MCF 10A (cell line): ENCODE results near the gene CHID1. TPM values are rescaled to one million over a fixed set of nuclear protein-coding genes. Genes with fewer than 3 reads are reported as not detected.

Experiments used
- BruUV-seq: library from RNA; stranded (reverse); fragments of 400-500 nt; replicated peaks from 2 replicates; lab custom pipeline; 2021; lab: Mats Ljungman, UMichigan
- CTCF ChIA-PET: fragments of 300-600 bp; sonication (Branson Sonifier 250); formaldehyde crosslinking; extraction: SDS; loops from one replicate; lab custom pipeline; 2021; ENCODE audit warnings: antibody characterized with exemption, inconsistent platforms; lab: Yijun Ruan, JAX
- POLR2A ChIA-PET: fragments of 300-600, 350-650 bp; sonication (Branson Sonifier 250); formaldehyde crosslinking; extraction: SDS; loops from one replicate; lab custom pipeline; 2020; ENCODE audit warnings: antibody characterized with exemption, inconsistent platforms; lab: Yijun Ruan, JAX
- DNase-seq: peaks from one replicate; pipeline ENCODE4 v3.0.0-alpha.2; 2018; ENCODE audit not compliant: unreplicated experiment
- H3K27ac Mint-ChIP-seq: one replicate; pipeline ENCODE4 v1.8.0; 2022; ENCODE audit warnings: mild to moderate bottlenecking, low read depth, mixed read lengths; ENCODE audit not compliant: unreplicated experiment
- H3K27me3 Mint-ChIP-seq: one replicate; pipeline ENCODE4 v1.8.0; 2022; ENCODE audit warnings: mixed read lengths; ENCODE audit not compliant: insufficient read depth, unreplicated experiment
- H3K36me3 Mint-ChIP-seq: one replicate; pipeline ENCODE4 v1.8.0; 2022; ENCODE audit warnings: mild to moderate bottlenecking, moderate library complexity, mixed read lengths; ENCODE audit not compliant: insufficient read depth, unreplicated experiment
- H3K4me1 Mint-ChIP-seq: one replicate; pipeline ENCODE4 v1.8.0; 2022; ENCODE audit warnings: mixed read lengths; ENCODE audit not compliant: insufficient read depth, unreplicated experiment
- H3K4me3 Mint-ChIP-seq: one replicate; pipeline ENCODE4 v1.8.0; 2022; ENCODE audit warnings: mild to moderate bottlenecking, moderate library complexity, mixed read lengths; ENCODE audit not compliant: unreplicated experiment
- H3K9me3 Mint-ChIP-seq: one replicate; pipeline ENCODE4 v1.8.0; 2022; ENCODE audit warnings: mixed read lengths; ENCODE audit not compliant: unreplicated experiment
- intact Hi-C: fragments of 100-400 bp; cut with micrococcal nuclease; formaldehyde crosslinking; loops from 2 replicates; pipeline ENCODE4 v1.14.1; 2022
- total RNA-seq: library from RNA; stranded (reverse); gene quantifications from 2 replicates; pipeline ENCODE4 v1.2.3, GENCODE V29; 2022
- TF ChIP-seq, protein P1 (sequence below): fragments of 200-600 bp; IDR thresholded peaks from one replicate; pipeline ENCODE4 v1.8.0; 2022; ENCODE audit warnings: antibody characterized with exemption, mild to moderate bottlenecking; ENCODE audit not compliant: unreplicated experiment

The CHID1 gene
- total RNA-seq, 1 experiment from 2014 or later = 94.8 TPM

DNA sequence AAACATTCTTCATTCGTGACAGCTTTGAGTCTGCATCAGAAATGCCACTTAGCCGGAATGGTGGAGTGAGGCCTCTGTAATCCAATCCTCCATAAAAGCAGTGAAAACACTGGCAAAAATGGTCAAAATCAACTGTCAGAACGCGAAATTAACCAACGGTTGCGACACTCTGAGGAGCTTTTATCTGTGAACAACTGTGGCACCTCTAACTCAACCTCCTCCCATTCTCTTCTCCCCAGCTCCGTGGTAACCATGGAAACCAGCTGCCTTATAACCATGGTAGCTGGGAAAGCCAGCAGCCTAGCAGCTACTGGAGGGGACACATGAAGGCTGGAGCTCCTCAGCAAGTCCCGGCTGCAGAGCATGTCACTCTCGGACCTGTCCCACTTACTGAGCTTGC is 35.4 kb upstream of the CHID1 start:
- no peak for DNase-seq
- Mint-ChIP-seq H3K36me3 (peaks cover 51% of the 10 kb centered on the region), H3K27me3 (no peaks in the 10 kb centered on the region), H3K27ac (peak overlapping the region; percentile 46), H3K9me3 (no peaks in the 10 kb centered on the region), H3K4me3 (no peak overlapping the region), H3K4me1 (peaks cover 33% of the 10 kb centered on the region)
- CTCF ChIA-PET = interaction anchor here (0.6 kb wide), 1 partner anchor 29 kb away, joined by 3 read pairs; no protein-coding TSS in a partner anchor
- no TSS peak for BruUV-seq
- TF ChIP-seq, protein P1, sequence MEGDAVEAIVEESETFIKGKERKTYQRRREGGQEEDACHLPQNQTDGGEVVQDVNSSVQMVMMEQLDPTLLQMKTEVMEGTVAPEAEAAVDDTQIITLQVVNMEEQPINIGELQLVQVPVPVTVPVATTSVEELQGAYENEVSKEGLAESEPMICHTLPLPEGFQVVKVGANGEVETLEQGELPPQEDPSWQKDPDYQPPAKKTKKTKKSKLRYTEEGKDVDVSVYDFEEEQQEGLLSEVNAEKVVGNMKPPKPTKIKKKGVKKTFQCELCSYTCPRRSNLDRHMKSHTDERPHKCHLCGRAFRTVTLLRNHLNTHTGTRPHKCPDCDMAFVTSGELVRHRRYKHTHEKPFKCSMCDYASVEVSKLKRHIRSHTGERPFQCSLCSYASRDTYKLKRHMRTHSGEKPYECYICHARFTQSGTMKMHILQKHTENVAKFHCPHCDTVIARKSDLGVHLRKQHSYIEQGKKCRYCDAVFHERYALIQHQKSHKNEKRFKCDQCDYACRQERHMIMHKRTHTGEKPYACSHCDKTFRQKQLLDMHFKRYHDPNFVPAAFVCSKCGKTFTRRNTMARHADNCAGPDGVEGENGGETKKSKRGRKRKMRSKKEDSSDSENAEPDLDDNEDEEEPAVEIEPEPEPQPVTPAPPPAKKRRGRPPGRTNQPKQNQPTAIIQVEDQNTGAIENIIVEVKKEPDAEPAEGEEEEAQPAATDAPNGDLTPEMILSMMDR = no peak
- intact Hi-C loops = no loop called here
- POLR2A ChIA-PET = no interaction called here

DNA sequence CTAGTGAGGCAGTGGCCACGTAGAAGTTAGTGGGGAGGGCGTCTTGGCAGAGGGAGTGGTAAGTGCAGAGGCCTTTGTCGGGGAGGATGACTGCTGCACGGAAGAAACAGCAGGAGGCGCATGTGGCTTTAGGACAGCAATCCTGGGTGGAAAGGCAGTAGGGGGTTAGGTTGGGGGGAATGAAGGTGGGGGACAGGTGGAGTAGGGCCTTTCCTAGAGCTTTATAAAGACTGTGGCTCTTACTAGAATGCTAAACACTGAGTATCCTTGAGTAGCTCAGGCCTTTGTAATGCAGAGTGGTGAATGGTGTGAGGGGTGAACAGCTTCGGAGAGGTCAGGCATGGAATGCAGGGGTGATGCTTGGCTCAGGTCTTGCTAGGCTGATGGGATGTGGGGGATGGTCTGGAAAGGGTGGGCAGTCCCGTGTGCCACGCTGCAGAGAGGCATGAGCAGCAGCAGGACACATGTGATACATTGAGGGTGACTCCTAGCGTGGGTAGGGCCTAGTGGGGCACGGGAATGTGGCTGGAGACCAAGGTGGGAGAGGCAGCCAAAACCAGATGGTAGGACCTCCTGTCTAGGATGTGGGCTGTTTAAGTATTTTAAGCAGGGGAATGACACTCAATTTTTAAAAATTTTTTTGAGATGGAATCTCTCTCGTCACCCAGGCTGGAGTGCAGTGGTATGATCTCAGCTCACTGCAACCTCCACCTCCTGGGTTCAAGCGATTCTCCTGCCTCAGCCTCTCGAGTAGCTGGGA is 34.3 kb upstream of the CHID1 start:
- DNase-seq = no peak
- CTCF ChIA-PET = interaction anchor here (0.5 kb wide), 1 partner anchor 545 kb away, joined by 7 read pairs; no protein-coding TSS in a partner anchor
- TF ChIP-seq, protein P1 = no peak
- Mint-ChIP-seq H3K27ac (peak overlapping the region; percentile 17), H3K36me3 (peaks cover 51% of the 10 kb centered on the region), H3K27me3 (no peaks in the 10 kb centered on the region), H3K4me1 (peaks cover 36% of the 10 kb centered on the region), H3K9me3 (no peaks in the 10 kb centered on the region), H3K4me3 (no peak overlapping the region)
- intact Hi-C loops = no loop called here
- BruUV-seq = no TSS peak
- POLR2A ChIA-PET = no interaction called here

DNA sequence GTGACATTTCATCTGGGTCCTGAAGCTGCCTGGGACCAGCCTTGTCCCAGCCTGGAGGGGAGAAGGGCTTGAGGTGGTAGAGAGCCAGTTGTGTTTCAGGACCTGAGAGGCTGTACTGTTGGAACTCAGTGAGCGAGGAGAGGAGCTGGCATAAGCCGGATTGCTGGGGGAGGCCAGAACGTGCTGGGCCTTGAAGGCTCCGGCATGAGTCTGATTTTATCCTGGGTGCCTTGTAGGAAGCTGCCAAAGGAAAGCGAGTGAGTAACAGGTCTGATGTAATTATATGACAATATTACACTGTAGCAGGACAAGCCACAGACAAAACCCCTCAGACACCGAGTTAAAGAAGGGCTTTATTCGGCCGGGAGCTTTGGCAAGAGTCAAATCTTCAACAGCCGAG is 32.2 kb upstream of the CHID1 start:
- Mint-ChIP-seq H3K4me3 (peak overlapping the region; percentile 32), H3K27me3 (no peaks in the 10 kb centered on the region), H3K9me3 (no peaks in the 10 kb centered on the region), H3K36me3 (peaks cover 50% of the 10 kb centered on the region), H3K27ac (peak overlapping the region; percentile 92), H3K4me1 (peaks cover 36% of the 10 kb centered on the region)
- no TSS peak for BruUV-seq
- TF ChIP-seq, protein P1 = no peak
- peak; percentile 66 for DNase-seq
- POLR2A ChIA-PET = interaction anchor here (0.6 to 0.7 kb wide), 2 partner anchors 16 to 24 kb away, joined by 3 read pairs; no protein-coding TSS in a partner anchor
- CTCF ChIA-PET = no interaction called here
- intact Hi-C loops = no loop called here

DNA sequence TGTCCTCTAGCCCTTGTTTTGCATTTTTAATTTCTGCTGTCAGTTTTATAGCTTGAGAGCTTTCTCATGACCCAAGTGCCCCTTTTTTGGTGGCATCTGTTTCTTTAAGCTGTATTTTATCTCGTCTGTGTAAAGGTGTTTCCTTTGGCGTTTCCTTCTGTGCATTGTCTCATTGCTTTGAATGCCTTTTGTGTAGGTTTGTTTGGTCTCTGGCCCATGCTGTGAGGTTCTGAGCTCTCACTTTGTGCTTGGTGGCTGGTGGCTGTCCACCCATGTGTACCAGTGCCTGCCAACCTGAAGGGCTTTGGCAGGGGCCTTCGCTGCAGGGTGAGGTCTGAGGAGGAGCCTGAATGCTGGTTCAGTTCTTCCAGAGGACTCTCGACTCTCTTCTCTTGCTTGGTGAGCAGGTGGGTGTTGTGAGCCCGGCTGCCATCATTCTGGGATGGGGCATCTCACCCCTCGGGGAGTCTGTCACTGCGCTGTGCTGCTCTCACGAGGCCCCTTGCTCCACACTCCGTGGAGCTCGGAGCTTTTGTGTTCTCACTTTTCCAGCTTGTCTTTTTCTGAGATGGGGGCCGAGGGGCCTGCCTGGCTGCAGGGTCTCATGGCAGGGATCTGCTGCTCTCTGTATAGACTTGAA is 30.0 kb upstream of the CHID1 start:
- TF ChIP-seq, protein P1 = no peak
- Mint-ChIP-seq H3K27me3 (no peaks in the 10 kb centered on the region), H3K36me3 (peaks cover 39% of the 10 kb centered on the region), H3K9me3 (no peaks in the 10 kb centered on the region), H3K4me3 (no peak overlapping the region), H3K27ac (no peak overlapping the region), H3K4me1 (peaks cover 36% of the 10 kb centered on the region)
- intact Hi-C loops = no loop called here
- BruUV-seq = no TSS peak
- DNase-seq = no peak
- ChIA-PET POLR2A (interaction anchor here (1.1 kb wide), 1 partner anchor 14 kb away, joined by 3 read pairs; no protein-coding TSS in a partner anchor), CTCF (no interaction called here)
